Liver (tissue), 9 donors: Measurements from ENCODE around the gene METTL5. TPM values are rescaled to one million over a fixed set of nuclear protein-coding genes. Genes with fewer than 3 reads are reported as not detected.
"Not testable (repeated sequence)": the region's sequence is repeated elsewhere in the genome, so short reads cannot be mapped to it uniquely, and the experiment has no call there.

Experiments
- DNase-seq: peaks from one replicate; pipeline ENCODE4 v3.0.0-alpha.2; 2017; ENCODE audit warnings: low spot score
- H3K27ac ChIP-seq, 2 donors: one replicate each; pipeline ENCODE4 v1.7.0; 2013; ENCODE audit warnings: inconsistent platforms in 2 of 2, low read length in 2 of 2, control low read depth in 1 of 2, low read depth in 1 of 2, mild to moderate bottlenecking in 1 of 2
- H3K27me3 ChIP-seq, 4 donors: one replicate each; pipeline versions ENCODE4 v1.6.1 to v1.7.0; 2013; ENCODE audit warnings: low read length in 3 of 4, inconsistent platforms in 1 of 4, mild to moderate bottlenecking in 1 of 4, moderate library complexity in 1 of 4; ENCODE audit not compliant: control insufficient read depth in 4 of 4, insufficient read depth in 4 of 4
- H3K36me3 ChIP-seq, 4 donors: one replicate each; pipeline versions ENCODE4 v1.6.1 to v1.7.0; 2013; ENCODE audit warnings: low read length in 3 of 4, mild to moderate bottlenecking in 3 of 4, low read depth in 1 of 4, moderate library complexity in 1 of 4; ENCODE audit not compliant: control insufficient read depth in 4 of 4, insufficient read depth in 3 of 4
- H3K4me1 ChIP-seq, 4 donors: one replicate each; pipeline versions ENCODE4 v1.6.1 to v1.7.0; 2013; ENCODE audit warnings: low read length in 3 of 4, mild to moderate bottlenecking in 3 of 4, moderate library complexity in 1 of 4; ENCODE audit not compliant: control insufficient read depth in 4 of 4, insufficient read depth in 4 of 4
- H3K4me3 ChIP-seq, 3 donors: one replicate each; pipeline versions ENCODE4 v1.6.1 to v1.7.0; 2013; ENCODE audit warnings: low read length in 3 of 3, control low read depth in 1 of 3, low read depth in 1 of 3, mild to moderate bottlenecking in 1 of 3
- H3K9ac ChIP-seq, 2 donors: one replicate each; pipeline ENCODE4 v1.7.0; 2013; ENCODE audit warnings: low read length in 2 of 2, mild to moderate bottlenecking in 2 of 2, moderate library complexity in 2 of 2, control low read depth in 1 of 2, low read depth in 1 of 2
- H3K9me3 ChIP-seq, 4 donors: one replicate each; pipeline versions ENCODE4 v1.6.1 to v1.7.0; 2013; ENCODE audit warnings: low read length in 3 of 4; ENCODE audit not compliant: control insufficient read depth in 4 of 4
- ATF3 ChIP-seq: IDR thresholded peaks from 2 replicates; pipeline ENCODE4 v1.6.1; 2016; ENCODE audit warnings: antibody characterized with exemption
- EGR1 ChIP-seq, 2 donors: IDR thresholded peaks; 2 replicates each; pipeline ENCODE4 v1.6.1; 2016 to 2018; ENCODE audit warnings: antibody characterized with exemption in 2 of 2, low read depth in 2 of 2
- FOXA1 ChIP-seq: IDR thresholded peaks from 2 replicates; pipeline ENCODE4 v1.6.1; 2016; ENCODE audit warnings: antibody characterized with exemption
- FOXA2 ChIP-seq: IDR thresholded peaks from 2 replicates; pipeline ENCODE4 v1.6.1; 2016; ENCODE audit warnings: antibody characterized with exemption
- GABPA ChIP-seq, 2 donors: IDR thresholded peaks in 1 of 2; conservative IDR thresholded peaks in 1 of 2; 2 replicates each; pipeline ENCODE4 v1.6.1; 2016; ENCODE audit warnings: antibody characterized with exemption in 2 of 2, mild to moderate bottlenecking in 1 of 2, moderate library complexity in 1 of 2
- HNF4A ChIP-seq, 2 donors: conservative IDR thresholded peaks; 2 replicates each; pipeline ENCODE4 v1.6.1; 2016; ENCODE audit warnings: antibody characterized with exemption in 2 of 2, mild to moderate bottlenecking in 2 of 2
- HNF4G ChIP-seq: IDR thresholded peaks from 2 replicates; pipeline ENCODE4 v1.6.1; 2016; ENCODE audit warnings: antibody characterized with exemption
- JUND ChIP-seq, 2 donors: IDR thresholded peaks; 2 replicates each; pipeline ENCODE4 v1.6.1; 2016; ENCODE audit warnings: antibody characterized with exemption in 2 of 2
- NR2F2 ChIP-seq: IDR thresholded peaks from 2 replicates; pipeline ENCODE4 v1.6.1; 2016; ENCODE audit warnings: antibody characterized with exemption
- RAD21 ChIP-seq, 2 donors: IDR thresholded peaks; 2 replicates each; pipeline ENCODE4 v1.6.1; 2016; ENCODE audit warnings: antibody characterized with exemption in 2 of 2, mild to moderate bottlenecking in 2 of 2
- REST ChIP-seq: IDR thresholded peaks from 2 replicates; pipeline ENCODE4 v1.6.1; 2016; ENCODE audit warnings: antibody characterized with exemption, mild to moderate bottlenecking
- RXRA ChIP-seq, 2 donors: IDR thresholded peaks; 2 replicates each; pipeline ENCODE4 v1.6.1; 2017 to 2018; ENCODE audit warnings: antibody characterized with exemption in 2 of 2, mild to moderate bottlenecking in 1 of 2
- TAF1 ChIP-seq: conservative IDR thresholded peaks from 2 replicates; pipeline ENCODE4 v1.6.1; 2016; ENCODE audit warnings: antibody characterized with exemption, mild to moderate bottlenecking
- YY1 ChIP-seq: IDR thresholded peaks from 2 replicates; pipeline ENCODE4 v1.6.1; 2016; ENCODE audit warnings: antibody characterized with exemption, mild to moderate bottlenecking
- ZBTB33 ChIP-seq: IDR thresholded peaks from 2 replicates; pipeline ENCODE4 v1.6.1; 2016; ENCODE audit warnings: antibody characterized with exemption
- WGBS: extraction: QIAGEN DNeasy Blood & Tissue Kit; methylation state at CpG from one replicate; pipeline ENCODE4 v1.1.7; 2013; 5-methylcytosine and 5-hydroxymethylcytosine counted together
- polyA plus RNA-seq, 2 donors: library from polyadenylated mRNA; stranded (reverse) in 1 of 2; unstranded in 1 of 2; fragments of 200-250 nt in 1 of 2; fragments of >200 nt in 1 of 2; fragmentation: Nextera tagmentation in 1 of 2; extraction: Ambion mirVana in 1 of 2; gene quantifications; one replicate each; pipeline versions ENCODE4 v1.2.1 to v1.2.3, GENCODE V29; 2013 to 2015
- total RNA-seq, 2 donors: library from RNA; depleted of rRNA; stranded (reverse); fragments of >200 nt; gene quantifications; one replicate each; pipeline ENCODE4 v1.2.3, GENCODE V29; 2014
- TF ChIP-seq, protein P1 (sequence below): fragments of 150-350 bp; IDR thresholded peaks from 2 replicates; pipeline ENCODE4 v1.5.1; 2017; ENCODE audit warnings: improper control_type of control experiment, low read depth, low read length; ENCODE audit not compliant: missing input control
- TF ChIP-seq, protein P2 (sequence below): IDR thresholded peaks from 2 replicates; pipeline ENCODE4 v1.6.1; 2016; ENCODE audit warnings: antibody characterized with exemption
- donor health status: healthy.
- donor health status: healthy.
- donor health status: healthy.
- donor health status: healthy.
- donor health status: healthy.

The METTL5 gene
- total and polyA plus RNA-seq, 4 donors, result 15.4 to 35.6 (median 22.8) TPM

GRCh38 chr2:169871369-169871768, 46.7 kb upstream of the METTL5 start:
- not testable (repeated sequence) for H3K36me3 ChIP-seq, H3K9ac ChIP-seq, H3K4me3 ChIP-seq, H3K27ac ChIP-seq, H3K9me3 ChIP-seq, H3K27me3 ChIP-seq, DNase-seq, H3K4me1 ChIP-seq
- 94% methylated on average over 9 of the region's 9 CpGs for WGBS

GRCh38 chr2:169868951-169869350, 44.2 kb upstream of the METTL5 start:
- H3K27me3 ChIP-seq, result no peaks in the 10 kb centered on the region
- no peaks in the 10 kb centered on the region for H3K9me3 ChIP-seq
- H3K9ac ChIP-seq, result no peak overlapping the region
- peaks cover 0 to 3% (median 0%) of the 10 kb centered on the region in 4 donors for H3K4me1 ChIP-seq
- 92% methylated on average over 7 of the region's 7 CpGs for WGBS
- H3K36me3 ChIP-seq, result peaks cover 0 to 1% (median 0%) of the 10 kb centered on the region in 4 donors
- DNase-seq, result no peak
- H3K27ac ChIP-seq, result no peak overlapping the region
- no peak overlapping the region for H3K4me3 ChIP-seq
- TF ChIP-seq RAD21 (IDR thresholded peaks at IDR 0.05) (no peak), ATF3 (no peak), FOXA2 (no peak), FOXA1 (no peak), TAF1 (no peak), GABPA (IDR thresholded peaks at IDR 0.05 in 1 of 2, conservative IDR thresholded peaks at IDR 0.05 in 1 of 2) (no peak), HNF4G (no peak), HNF4A (conservative IDR thresholded peaks at IDR 0.05) (no peak)
- TF ChIP-seq, protein P1, sequence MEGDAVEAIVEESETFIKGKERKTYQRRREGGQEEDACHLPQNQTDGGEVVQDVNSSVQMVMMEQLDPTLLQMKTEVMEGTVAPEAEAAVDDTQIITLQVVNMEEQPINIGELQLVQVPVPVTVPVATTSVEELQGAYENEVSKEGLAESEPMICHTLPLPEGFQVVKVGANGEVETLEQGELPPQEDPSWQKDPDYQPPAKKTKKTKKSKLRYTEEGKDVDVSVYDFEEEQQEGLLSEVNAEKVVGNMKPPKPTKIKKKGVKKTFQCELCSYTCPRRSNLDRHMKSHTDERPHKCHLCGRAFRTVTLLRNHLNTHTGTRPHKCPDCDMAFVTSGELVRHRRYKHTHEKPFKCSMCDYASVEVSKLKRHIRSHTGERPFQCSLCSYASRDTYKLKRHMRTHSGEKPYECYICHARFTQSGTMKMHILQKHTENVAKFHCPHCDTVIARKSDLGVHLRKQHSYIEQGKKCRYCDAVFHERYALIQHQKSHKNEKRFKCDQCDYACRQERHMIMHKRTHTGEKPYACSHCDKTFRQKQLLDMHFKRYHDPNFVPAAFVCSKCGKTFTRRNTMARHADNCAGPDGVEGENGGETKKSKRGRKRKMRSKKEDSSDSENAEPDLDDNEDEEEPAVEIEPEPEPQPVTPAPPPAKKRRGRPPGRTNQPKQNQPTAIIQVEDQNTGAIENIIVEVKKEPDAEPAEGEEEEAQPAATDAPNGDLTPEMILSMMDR, result no peak

GRCh38 chr2:169867579-169867978, 42.9 kb upstream of the METTL5 start:
- TF ChIP-seq RXRA (IDR thresholded peaks at IDR 0.05) (no peak), REST (no peak), EGR1 (IDR thresholded peaks at IDR 0.05; ENCODE audit: low read depth in 2 of 2) (no peak), FOXA1 (no peak), TAF1 (no peak), GABPA (IDR thresholded peaks at IDR 0.05 in 1 of 2, conservative IDR thresholded peaks at IDR 0.05 in 1 of 2) (no peak), YY1 (no peak), NR2F2 (no peak), HNF4G (no peak), HNF4A (conservative IDR thresholded peaks at IDR 0.05) (no peak), ATF3 (no peak), JUND (IDR thresholded peaks at IDR 0.05) (no peak), ZBTB33 (no peak), RAD21 (IDR thresholded peaks at IDR 0.05) (no peak)
- TF ChIP-seq, protein P2, sequence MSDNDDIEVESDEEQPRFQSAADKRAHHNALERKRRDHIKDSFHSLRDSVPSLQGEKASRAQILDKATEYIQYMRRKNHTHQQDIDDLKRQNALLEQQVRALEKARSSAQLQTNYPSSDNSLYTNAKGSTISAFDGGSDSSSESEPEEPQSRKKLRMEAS, result no peak
- TF ChIP-seq, protein P1, result no peak

More at GRCh38 chr2:169867579-169867978, 42.9 kb upstream of the METTL5 start:
- 83% methylated on average over 3 of the region's 3 CpGs for WGBS
- Histone ChIP-seq H3K4me1 (peaks cover 0 to 3% (median 0%) of the 10 kb centered on the region in 4 donors), H3K9ac (no peak overlapping the region), H3K27me3 (no peaks in the 10 kb centered on the region), H3K27ac (no peak overlapping the region), H3K9me3 (no peaks in the 10 kb centered on the region), H3K36me3 (no peaks in the 10 kb centered on the region), H3K4me3 (no peak overlapping the region)
- DNase-seq, result no peak
